GM23338 (cell line): Measurements from ENCODE around the gene REV3L.

Experiments
- CTCF ChIP-seq, 2 experiments: fragments of 200-600 bp in 1 of 2; sonication (generic) in 1 of 2; conservative IDR thresholded peaks; 2 replicates each; pipeline versions ENCODE4 v1.5.1 to v1.6.1; 2016 to 2017; ENCODE audit warnings: antibody characterized with exemption in 2 of 2, low read depth in 2 of 2, mild to moderate bottlenecking in 2 of 2, moderate library complexity in 1 of 2
- EZH2 ChIP-seq: fragments of 200-600 bp; sonication (generic); IDR thresholded peaks from one replicate; pipeline ENCODE4 v1.8.0; 2017; ENCODE audit warnings: antibody characterized with exemption, mild to moderate bottlenecking, low read depth; ENCODE audit not compliant: unreplicated experiment
- REST ChIP-seq: IDR thresholded peaks from one replicate; pipeline ENCODE4 v1.6.1; 2018; ENCODE audit warnings: antibody characterized with exemption; ENCODE audit not compliant: unreplicated experiment
- ZNF462 ChIP-seq: fragments of 250-450 bp; sonication (Bioruptor Pico); IDR thresholded peaks from 2 replicates; pipeline ENCODE4 v1.5.0; 2020; ENCODE audit warnings: mild to moderate bottlenecking, moderate library complexity

DNA sequence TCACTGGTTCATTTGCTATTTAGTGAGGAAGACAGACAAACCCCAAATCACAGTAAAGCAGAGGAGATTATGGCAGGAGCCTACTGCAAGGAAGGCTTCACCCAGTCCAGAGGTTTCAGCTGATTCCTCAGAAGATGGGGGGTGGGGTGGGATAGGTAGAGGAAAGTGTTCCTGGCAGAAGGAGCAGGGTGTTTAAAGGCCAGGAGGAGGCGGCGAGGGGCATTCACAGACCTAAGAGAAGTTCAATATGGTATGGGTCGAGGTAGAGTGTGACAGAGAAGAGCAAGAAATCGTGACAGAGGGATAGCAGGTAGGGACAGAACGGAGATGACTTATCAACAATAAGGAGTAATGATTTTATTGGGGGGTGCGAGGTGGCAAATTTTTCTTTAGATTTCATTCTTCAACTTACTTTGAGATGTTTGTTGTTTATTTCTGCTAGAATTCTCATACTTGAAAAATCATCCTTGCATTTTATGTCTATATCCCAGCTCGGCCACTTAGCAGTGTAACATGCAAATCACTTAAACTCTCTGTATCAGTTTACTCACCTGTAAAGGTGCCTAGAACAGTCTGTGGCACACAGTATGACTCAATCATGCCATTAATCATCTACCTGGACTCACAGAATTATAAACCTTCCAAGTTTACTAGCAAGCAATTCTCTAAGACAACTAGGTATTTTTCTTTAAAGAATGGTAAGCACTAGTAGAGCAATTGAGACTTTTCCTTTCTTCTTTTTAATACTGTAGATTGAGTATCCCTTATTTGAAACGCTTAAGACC is 176.7 kb downstream of the REV3L start:
- no peak for TF ChIP-seq EZH2
- peak; percentile 21 to 44; a peak in 3 of 4 replicates for TF ChIP-seq CTCF (conservative IDR thresholded peaks at IDR 0.05; ENCODE audit: low read depth in 2 of 2)
- no peak for TF ChIP-seq ZNF462 (CRISPR knock-in tag)
- no peak for TF ChIP-seq REST
